SK-N-SH (cell line): ENCODE results near the gene SLC8A1. TPM values are rescaled to one million over a fixed set of nuclear protein-coding genes. Genes with fewer than 3 reads are reported as not detected.

Experiments used
- CTCF ChIA-PET: fragments of 300-600, 350-600 bp; formaldehyde crosslinking; extraction: SDS; loops from one replicate; lab custom pipeline; 2021; lab: Yijun Ruan, JAX
- POLR2A ChIA-PET: fragments of 350-600 bp; sonication (Branson Sonifier 250); formaldehyde crosslinking; extraction: SDS; loops from one replicate; lab custom pipeline; 2020; ENCODE audit warnings: antibody characterized with exemption, inconsistent platforms; lab: Yijun Ruan, JAX
- DNase-seq: peaks from one replicate; pipeline ENCODE4 v3.0.0; 2012
- H2AFZ ChIP-seq: fragments of 200-600 bp; sonication (generic); 2 replicates; pipeline ENCODE4 v1.8.1; 2016; ENCODE audit warnings: antibody characterized with exemption, mild to moderate bottlenecking, low read depth
- H3F3A ChIP-seq: fragments of 200-600 bp; sonication (generic); replicated peaks from 2 replicates; pipeline ENCODE3; 2016; ENCODE audit warnings: antibody characterized with exemption, mild to moderate bottlenecking; ENCODE audit not compliant: insufficient read depth
- H3K27ac ChIP-seq, 2 experiments: fragments of 200-500 bp in 1 of 2; fragments of 200-600 bp in 1 of 2; sonication (Bioruptor generic) in 1 of 2; sonication (generic), shearing (Covaris generic) in 1 of 2; 2 replicates each; pipeline versions ENCODE4 v1.5.1 to v1.6.1; 2014 to 2016; ENCODE audit warnings: low read depth in 2 of 2, inconsistent platforms in 1 of 2, low read length in 1 of 2, mild to moderate bottlenecking in 1 of 2, mixed read lengths in 1 of 2
- H3K27me3 ChIP-seq: fragments of 200-600 bp; sonication (generic), shearing (Covaris generic); 2 replicates; pipeline ENCODE4 v1.6.1; 2016; ENCODE audit warnings: mixed run types; ENCODE audit not compliant: insufficient read depth
- H3K36me3 ChIP-seq, 2 experiments: fragments of 200-500 bp in 1 of 2; fragments of 200-600 bp in 1 of 2; sonication (Bioruptor generic) in 1 of 2; sonication (generic) in 1 of 2; replicated peaks in 1 of 2; 2 replicates each; pipeline versions ENCODE3 to v1.5.1; 2014 to 2016; ENCODE audit warnings: low read length in 1 of 2, mild to moderate bottlenecking in 1 of 2; ENCODE audit not compliant: insufficient read depth in 2 of 2, control insufficient read depth in 1 of 2
- H3K4me1 ChIP-seq, 2 experiments: fragments of 200-500 bp in 1 of 2; fragments of 200-600 bp in 1 of 2; sonication (Bioruptor generic) in 1 of 2; sonication (generic), shearing (Covaris generic) in 1 of 2; 2 replicates each; pipeline versions ENCODE4 v1.5.1 to v1.6.1; 2014 to 2016; ENCODE audit warnings: low read depth in 1 of 2, low read length in 1 of 2, mixed run types in 1 of 2; ENCODE audit not compliant: insufficient read depth in 2 of 2, control insufficient read depth in 1 of 2
- H3K4me2 ChIP-seq: fragments of 200-600 bp; sonication (generic), shearing (Covaris generic); 2 replicates; pipeline ENCODE4 v1.6.1; 2017; ENCODE audit warnings: mixed run types
- H3K4me3 ChIP-seq, 2 experiments: fragments of 200-500 bp in 1 of 2; fragments of 200-600 bp in 1 of 2; sonication (Bioruptor generic) in 1 of 2; sonication (generic), shearing (Covaris generic) in 1 of 2; 2 replicates each; pipeline versions ENCODE4 v1.5.1 to v1.8.1; 2014 to 2016; ENCODE audit warnings: low read depth in 2 of 2, inconsistent platforms in 1 of 2, low read length in 1 of 2, mild to moderate bottlenecking in 1 of 2, mixed read lengths in 1 of 2, moderate library complexity in 1 of 2
- H3K79me2 ChIP-seq: fragments of 200-600 bp; sonication (generic); 2 replicates; pipeline ENCODE4 v1.8.1; 2017; ENCODE audit warnings: mild to moderate bottlenecking; ENCODE audit not compliant: insufficient read depth
- H3K9ac ChIP-seq: fragments of 200-600 bp; sonication (generic); 2 replicates; pipeline ENCODE4 v1.6.1; 2017; ENCODE audit warnings: mixed run types
- H3K9me2 ChIP-seq: fragments of 200-600 bp; sonication (generic); 2 replicates; pipeline ENCODE4 v1.6.1; 2017; ENCODE audit warnings: mixed run types
- H3K9me3 ChIP-seq: fragments of 200-600 bp; sonication (generic); 2 replicates; pipeline ENCODE4 v1.6.1; 2017; ENCODE audit warnings: mixed run types, mild to moderate bottlenecking, moderate library complexity
- H4K20me1 ChIP-seq: fragments of 200-600 bp; sonication (generic); 2 replicates; pipeline ENCODE4 v1.6.1; 2017; ENCODE audit warnings: mild to moderate bottlenecking, mixed run types; ENCODE audit not compliant: insufficient read depth
- EP300 ChIP-seq, 2 experiments: IDR thresholded peaks; 2 replicates each; pipeline versions ENCODE4 v1.4.0 to v1.6.1; 2012; ENCODE audit warnings: borderline replicate concordance in 1 of 2, low read depth in 1 of 2, low read length in 1 of 2
- FOSL2 ChIP-seq: IDR thresholded peaks from 2 replicates; pipeline ENCODE4 v1.4.0; 2012; ENCODE audit warnings: low read depth, mild to moderate bottlenecking, moderate library complexity, borderline replicate concordance
- FOXJ3 ChIP-seq: sonication (generic); formaldehyde crosslinking; IDR thresholded peaks from 2 replicates; pipeline ENCODE4 v1.5.1; 2020; ENCODE audit warnings: mild to moderate bottlenecking, missing genetic modification reagents
- GABPA ChIP-seq: IDR thresholded peaks from 2 replicates; pipeline ENCODE4 v1.4.0; 2012; ENCODE audit warnings: low read depth, mild to moderate bottlenecking
- MEF2A ChIP-seq: IDR thresholded peaks from 2 replicates; pipeline ENCODE4 v1.4.0; 2012; ENCODE audit warnings: low read depth, borderline replicate concordance
- NFIC ChIP-seq: IDR thresholded peaks from 2 replicates; pipeline ENCODE4 v1.4.0; 2012; ENCODE audit warnings: borderline replicate concordance
- RAD21 ChIP-seq: IDR thresholded peaks from 2 replicates; pipeline ENCODE4 v1.6.1; 2012; ENCODE audit warnings: mild to moderate bottlenecking, low read length
- RFX5 ChIP-seq: IDR thresholded peaks from 2 replicates; pipeline ENCODE4 v1.6.1; 2012; ENCODE audit warnings: mild to moderate bottlenecking, improper control_type of control experiment, low read length
- SIN3A ChIP-seq: IDR thresholded peaks from 2 replicates; pipeline ENCODE4 v1.6.1; 2012; ENCODE audit warnings: low read depth, mild to moderate bottlenecking, low read length, moderate library complexity, borderline replicate concordance
- SMC3 ChIP-seq: IDR thresholded peaks from 2 replicates; pipeline ENCODE4 v1.6.1; 2012; ENCODE audit warnings: low read depth, low read length, improper control_type of control experiment
- TCF12 ChIP-seq: IDR thresholded peaks from 2 replicates; pipeline ENCODE4 v1.4.0; 2012
- USF1 ChIP-seq: IDR thresholded peaks from 2 replicates; pipeline ENCODE4 v1.4.0; 2012; ENCODE audit warnings: low read depth, borderline replicate concordance
- USF2 ChIP-seq: fragments of 150-350 bp; IDR thresholded peaks from 2 replicates; pipeline ENCODE4 v1.6.1; 2017; ENCODE audit warnings: antibody characterized with exemption, low read length, low read depth, borderline replicate concordance
- WGBS: methylation state at CpG from one replicate; pipeline ENCODE4 v1.1.6; 2017; ENCODE audit warnings: low lambda C conversion rate; 5-methylcytosine and 5-hydroxymethylcytosine counted together
- polyA plus RNA-seq, 3 experiments: library from polyadenylated mRNA; depleted of rRNA; stranded (reverse); fragments of >200 nt; gene quantifications; 2 replicates each; pipeline ENCODE4 v1.2.3, GENCODE V29; 2012
- TF ChIP-seq, protein P1 (sequence below): fragments of 150-350 bp; IDR thresholded peaks from 2 replicates; pipeline ENCODE4 v1.6.1; 2016; ENCODE audit warnings: mild to moderate bottlenecking, low read depth, low read length
- TF ChIP-seq, protein P2 (sequence below): fragments of 200-600 bp; sonication (generic); IDR thresholded peaks from 2 replicates; pipeline ENCODE4 v1.6.1; 2017; ENCODE audit warnings: antibody characterized with exemption, mild to moderate bottlenecking, moderate library complexity

The SLC8A1 gene
- polyA plus RNA-seq, 1 of the 3 experiments (the other 2 are of a cell fraction), result 3.2 TPM

- TF ChIP-seq, protein P1, sequence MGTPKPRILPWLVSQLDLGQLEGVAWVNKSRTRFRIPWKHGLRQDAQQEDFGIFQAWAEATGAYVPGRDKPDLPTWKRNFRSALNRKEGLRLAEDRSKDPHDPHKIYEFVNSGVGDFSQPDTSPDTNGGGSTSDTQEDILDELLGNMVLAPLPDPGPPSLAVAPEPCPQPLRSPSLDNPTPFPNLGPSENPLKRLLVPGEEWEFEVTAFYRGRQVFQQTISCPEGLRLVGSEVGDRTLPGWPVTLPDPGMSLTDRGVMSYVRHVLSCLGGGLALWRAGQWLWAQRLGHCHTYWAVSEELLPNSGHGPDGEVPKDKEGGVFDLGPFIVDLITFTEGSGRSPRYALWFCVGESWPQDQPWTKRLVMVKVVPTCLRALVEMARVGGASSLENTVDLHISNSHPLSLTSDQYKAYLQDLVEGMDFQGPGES, result no peak
- TF ChIP-seq TCF12, result no peak
Observed at GRCh38 chr2:40471866-40472265, 20.0 kb upstream of the SLC8A1 start (continued).

DNA sequence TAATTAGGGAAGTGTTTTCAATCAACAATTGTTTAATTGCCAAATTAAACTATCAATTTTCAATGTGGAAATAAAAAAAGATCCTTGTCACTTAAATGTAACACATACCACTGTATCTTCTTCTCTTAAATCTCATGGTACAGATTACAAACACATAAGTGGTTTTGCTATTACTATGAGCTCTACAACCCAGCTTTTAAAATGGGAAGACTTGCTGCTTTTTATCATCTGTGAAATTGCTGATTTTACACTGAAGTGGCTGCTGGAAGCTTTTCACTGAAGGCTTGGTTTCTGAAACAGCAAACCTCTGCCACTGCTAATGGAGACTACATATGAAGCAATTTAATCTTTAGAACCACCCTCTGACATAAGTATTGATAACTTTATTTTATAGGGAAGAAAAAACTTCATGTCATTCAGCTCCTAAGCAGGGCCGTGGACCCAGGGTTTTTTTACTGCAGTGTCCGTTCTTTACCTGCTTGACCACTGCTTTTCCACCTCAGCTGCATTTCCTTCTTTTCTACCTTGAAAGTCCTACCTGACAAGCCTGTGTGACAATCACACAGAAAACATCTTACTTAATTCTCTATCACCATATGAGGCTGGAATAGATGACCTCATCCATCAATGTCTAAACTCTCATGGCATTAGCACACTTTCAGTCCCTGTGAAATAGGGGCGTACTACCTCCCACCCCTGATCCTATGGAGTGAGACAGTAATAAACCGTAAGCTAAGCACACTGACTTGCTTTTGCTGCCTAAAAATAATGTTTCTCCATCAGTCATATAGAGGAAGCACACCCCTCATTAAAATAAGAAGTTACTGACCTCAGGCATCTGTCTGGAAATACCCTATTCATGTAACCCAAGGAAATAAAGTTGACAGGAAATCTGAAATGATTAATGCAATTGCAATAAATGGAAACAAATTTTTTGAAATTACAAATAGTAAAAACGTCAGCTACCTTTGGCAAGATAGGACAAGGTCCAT lies 19.2 kb upstream of the SLC8A1 start:
- Histone ChIP-seq H3K4me2 (no peak overlapping the region), H3K9me3 (no peaks in the 10 kb centered on the region), H3K4me1 (no peaks in the 10 kb centered on the region), H3K27me3 (no peaks in the 10 kb centered on the region), H3K9ac (no peak overlapping the region), H4K20me1 (no peaks in the 10 kb centered on the region), H3F3A (no peaks in the 10 kb centered on the region), H3K4me3 (no peak overlapping the region), H3K79me2 (no peaks in the 10 kb centered on the region), H3K9me2 (no peaks in the 10 kb centered on the region), H3K27ac (no peak overlapping the region), H3K36me3 (no peaks in the 10 kb centered on the region), H2AFZ (no peak overlapping the region)
- POLR2A ChIA-PET, result no interaction called here
- TF ChIP-seq SIN3A, result no peak
- no peak for TF ChIP-seq RFX5
- TF ChIP-seq TCF12, result no peak
- TF ChIP-seq SMC3, result no peak
- TF ChIP-seq FOSL2, result no peak
- no peak for TF ChIP-seq MEF2A
- WGBS, result 75% methylated on average over 5 of the region's 5 CpGs
- CTCF ChIA-PET, result interaction anchor here (0.8 to 1.9 kb wide), 6 partner anchors 8 to 1228 kb away, joined by 3 to 7 read pairs (median 4); partner anchors contain the start of gene SLC8A1
- DNase-seq, result no peak

GRCh38 chr2:40466935-40467572 lies 15.2 kb upstream of the SLC8A1 start:
- WGBS, result 84% methylated on average over 2 of the region's 2 CpGs
- ChIA-PET POLR2A (no interaction called here), CTCF (interaction anchor here (0.7 to 1.5 kb wide), 5 partner anchors 15 to 1229 kb away, joined by 3 to 6 read pairs (median 4); partner anchors contain the start of gene SLC8A1)
- no peak overlapping the region for H2AFZ ChIP-seq
- no peak overlapping the region for H3K4me3 ChIP-seq
- no peaks in the 10 kb centered on the region for H3K36me3 ChIP-seq
- H4K20me1 ChIP-seq, result no peaks in the 10 kb centered on the region
- H3K27me3 ChIP-seq, result no peaks in the 10 kb centered on the region
- H3K79me2 ChIP-seq, result no peaks in the 10 kb centered on the region
- H3K27ac ChIP-seq, result no peak overlapping the region
- H3F3A ChIP-seq, result no peaks in the 10 kb centered on the region
- no peak for DNase-seq
- H3K9me2 ChIP-seq, result no peaks in the 10 kb centered on the region
- H3K9ac ChIP-seq, result no peak overlapping the region
- no peaks in the 10 kb centered on the region for H3K9me3 ChIP-seq
- no peaks in the 10 kb centered on the region for H3K4me1 ChIP-seq
- no peak overlapping the region for H3K4me2 ChIP-seq
- no peak for TF ChIP-seq GABPA
- no peak for TF ChIP-seq USF1
- no peak for TF ChIP-seq FOXJ3
- TF ChIP-seq, protein P1, result no peak
- TF ChIP-seq, protein P2, sequence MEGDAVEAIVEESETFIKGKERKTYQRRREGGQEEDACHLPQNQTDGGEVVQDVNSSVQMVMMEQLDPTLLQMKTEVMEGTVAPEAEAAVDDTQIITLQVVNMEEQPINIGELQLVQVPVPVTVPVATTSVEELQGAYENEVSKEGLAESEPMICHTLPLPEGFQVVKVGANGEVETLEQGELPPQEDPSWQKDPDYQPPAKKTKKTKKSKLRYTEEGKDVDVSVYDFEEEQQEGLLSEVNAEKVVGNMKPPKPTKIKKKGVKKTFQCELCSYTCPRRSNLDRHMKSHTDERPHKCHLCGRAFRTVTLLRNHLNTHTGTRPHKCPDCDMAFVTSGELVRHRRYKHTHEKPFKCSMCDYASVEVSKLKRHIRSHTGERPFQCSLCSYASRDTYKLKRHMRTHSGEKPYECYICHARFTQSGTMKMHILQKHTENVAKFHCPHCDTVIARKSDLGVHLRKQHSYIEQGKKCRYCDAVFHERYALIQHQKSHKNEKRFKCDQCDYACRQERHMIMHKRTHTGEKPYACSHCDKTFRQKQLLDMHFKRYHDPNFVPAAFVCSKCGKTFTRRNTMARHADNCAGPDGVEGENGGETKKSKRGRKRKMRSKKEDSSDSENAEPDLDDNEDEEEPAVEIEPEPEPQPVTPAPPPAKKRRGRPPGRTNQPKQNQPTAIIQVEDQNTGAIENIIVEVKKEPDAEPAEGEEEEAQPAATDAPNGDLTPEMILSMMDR, result no peak
- TF ChIP-seq USF2, result no peak
- no peak for TF ChIP-seq NFIC
- no peak for TF ChIP-seq EP300 (IDR thresholded peaks at IDR 0.05; ENCODE audit: borderline replicate concordance in 1 of 2, low read depth in 1 of 2, low read length in 1 of 2)
- no peak for TF ChIP-seq RAD21
